HEK293T (cell line): ENCODE measurements around the gene CHD2.

Source experiments
- ARNT ChIP-seq: fragments of 450-650 bp; IDR thresholded peaks from 2 replicates; pipeline ENCODE4 v1.6.1; 2017; ENCODE audit warnings: mild to moderate bottlenecking
- BHLHE40 ChIP-seq: fragments of 450-650 bp; IDR thresholded peaks from 2 replicates; pipeline ENCODE4 v1.6.1; 2016; ENCODE audit warnings: mild to moderate bottlenecking, moderate library complexity, borderline replicate concordance
- CTBP1 ChIP-seq: fragments of 450-650 bp; IDR thresholded peaks from 2 replicates; pipeline ENCODE4 v1.6.1; 2016; ENCODE audit warnings: borderline replicate concordance
- ELF4 ChIP-seq: fragments of 450-650 bp; IDR thresholded peaks from 2 replicates; pipeline ENCODE4 v1.6.1; 2017; ENCODE audit warnings: antibody characterized with exemption
- FOXA1 ChIP-seq: fragments of 450-650 bp; IDR thresholded peaks from 2 replicates; pipeline ENCODE4 v1.6.1; 2016; ENCODE audit warnings: mild to moderate bottlenecking
- FOXK2 ChIP-seq: fragments of 450-650 bp; IDR thresholded peaks from 2 replicates; pipeline ENCODE4 v1.6.1; 2016; ENCODE audit warnings: mild to moderate bottlenecking
- FOXM1 ChIP-seq: fragments of 450-650 bp; IDR thresholded peaks from 2 replicates; pipeline ENCODE4 v1.6.1; 2017; ENCODE audit warnings: mild to moderate bottlenecking, borderline replicate concordance
- HDGF ChIP-seq: fragments of 450-650 bp; IDR thresholded peaks from 2 replicates; pipeline ENCODE4 v1.6.1; 2017; ENCODE audit warnings: antibody characterized with exemption, borderline replicate concordance
- NFRKB ChIP-seq: fragments of 450-650 bp; IDR thresholded peaks from 2 replicates; pipeline ENCODE4 v1.6.1; 2016; ENCODE audit warnings: mild to moderate bottlenecking, moderate library complexity
- SP1 ChIP-seq: fragments of 450-650 bp; IDR thresholded peaks from 2 replicates; pipeline ENCODE4 v1.6.1; 2017
- SUZ12 ChIP-seq: fragments of 450-650 bp; IDR thresholded peaks from 2 replicates; pipeline ENCODE4 v1.6.1; 2016; ENCODE audit warnings: mild to moderate bottlenecking
- TARDBP ChIP-seq: fragments of 450-650 bp; IDR thresholded peaks from 2 replicates; pipeline ENCODE4 v1.6.1; 2016
- ZNF384 ChIP-seq: fragments of 450-650 bp; IDR thresholded peaks from 2 replicates; pipeline ENCODE4 v1.6.1; 2016
- TF ChIP-seq, protein P1 (sequence below): fragments of 450-650 bp; IDR thresholded peaks from 2 replicates; pipeline ENCODE4 v1.6.1; 2016

DNA sequence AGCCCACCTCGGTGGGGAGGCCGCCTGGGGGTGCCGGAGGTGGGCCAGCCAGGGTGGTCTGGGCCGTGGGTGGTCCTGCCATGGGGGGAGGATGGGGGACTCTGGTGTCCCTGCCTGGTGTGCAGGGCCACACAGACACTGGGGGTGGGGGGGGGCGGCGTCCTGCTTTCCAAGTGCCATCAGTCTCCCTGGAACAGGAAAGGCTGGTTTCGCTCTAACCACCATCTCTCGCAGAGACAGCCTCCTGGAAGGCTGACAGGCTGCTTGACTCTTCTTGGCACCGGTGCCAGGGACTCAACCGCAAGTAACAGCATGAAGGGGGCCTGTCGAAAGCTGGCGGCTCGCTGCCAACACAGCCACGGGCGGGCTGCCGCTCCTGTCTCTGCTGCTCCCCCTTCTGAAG is 148.6 kb downstream of the CHD2 start:
- TF ChIP-seq FOXM1, result no peak
- TF ChIP-seq BHLHE40, result no peak
- TF ChIP-seq SUZ12, result no peak
- TF ChIP-seq, protein P1, sequence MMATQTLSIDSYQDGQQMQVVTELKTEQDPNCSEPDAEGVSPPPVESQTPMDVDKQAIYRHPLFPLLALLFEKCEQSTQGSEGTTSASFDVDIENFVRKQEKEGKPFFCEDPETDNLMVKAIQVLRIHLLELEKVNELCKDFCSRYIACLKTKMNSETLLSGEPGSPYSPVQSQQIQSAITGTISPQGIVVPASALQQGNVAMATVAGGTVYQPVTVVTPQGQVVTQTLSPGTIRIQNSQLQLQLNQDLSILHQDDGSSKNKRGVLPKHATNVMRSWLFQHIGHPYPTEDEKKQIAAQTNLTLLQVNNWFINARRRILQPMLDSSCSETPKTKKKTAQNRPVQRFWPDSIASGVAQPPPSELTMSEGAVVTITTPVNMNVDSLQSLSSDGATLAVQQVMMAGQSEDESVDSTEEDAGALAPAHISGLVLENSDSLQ, result no peak
- no peak for TF ChIP-seq ELF4
- no peak for TF ChIP-seq ZNF384
- no peak for TF ChIP-seq ARNT
- no peak for TF ChIP-seq NFRKB
- no peak for TF ChIP-seq TARDBP
- TF ChIP-seq CTBP1, result no peak
- no peak for TF ChIP-seq SP1
- no peak for TF ChIP-seq HDGF
- TF ChIP-seq FOXK2, result no peak
- TF ChIP-seq FOXA1, result no peak
